GM18526 (cell line): ENCODE measurements around the gene NPHS1.

Experiments
- POLR2A ChIP-seq: IDR thresholded peaks from 3 replicates; pipeline ENCODE4 v1.6.1; 2011; ENCODE audit not compliant: insufficient read length; ENCODE audit errors: extremely low read depth

The NPHS1 gene

GRCh38 chr19:35812220-35813042 lies 39.9 kb downstream of the NPHS1 start, which contains the start of gene PRODH2:
Gene PRODH2, minus strand, starts transcription at chr19:35812845. Its CDS starts 40 bp downstream, at chr19:35812805.
- TF ChIP-seq POLR2A = no peak

- TF ChIP-seq POLR2A = no peak
These were observed 40.7 kb downstream of the NPHS1 start for GRCh38 chr19:35811317-35812219.

- no peak for TF ChIP-seq POLR2A
These were observed 44.7 kb downstream of the NPHS1 start for GRCh38 chr19:35807633-35808032.

- no peak for TF ChIP-seq POLR2A
These were observed 45.7 kb downstream of the NPHS1 start for GRCh38 chr19:35806597-35806996.

GRCh38 chr19:35805526-35806102 lies 46.7 kb downstream of the NPHS1 start:
- no peak for TF ChIP-seq POLR2A

DNA sequence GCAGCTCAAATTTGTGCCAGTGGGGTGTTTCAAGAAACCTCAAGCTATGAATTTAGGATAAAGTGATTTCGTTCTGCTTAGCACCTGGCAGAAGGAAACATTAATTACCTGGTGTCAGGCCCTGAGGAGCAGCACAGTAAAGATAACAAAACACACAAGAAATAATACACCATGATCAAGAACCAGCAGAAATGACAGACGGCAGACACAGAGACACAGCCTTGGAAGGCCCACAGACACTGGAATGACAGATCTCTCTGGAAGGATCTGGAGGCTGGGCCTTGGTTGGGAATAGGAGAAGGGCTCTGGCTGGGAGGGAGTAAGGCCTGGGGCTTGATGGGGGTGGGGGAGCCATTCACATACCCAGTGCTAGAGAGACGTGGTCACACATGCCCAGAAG lies 50.5 kb downstream of the NPHS1 start:
- TF ChIP-seq POLR2A = no peak

GRCh38 chr19:35797663-35798062 lies 54.6 kb downstream of the NPHS1 start:
- no peak for TF ChIP-seq POLR2A

GRCh38 chr19:35796645-35797542 lies 55.4 kb downstream of the NPHS1 start:
- no peak for TF ChIP-seq POLR2A

- no peak for TF ChIP-seq POLR2A
These were observed 58.7 kb downstream of the NPHS1 start for GRCh38 chr19:35793381-35794165.

DNA sequence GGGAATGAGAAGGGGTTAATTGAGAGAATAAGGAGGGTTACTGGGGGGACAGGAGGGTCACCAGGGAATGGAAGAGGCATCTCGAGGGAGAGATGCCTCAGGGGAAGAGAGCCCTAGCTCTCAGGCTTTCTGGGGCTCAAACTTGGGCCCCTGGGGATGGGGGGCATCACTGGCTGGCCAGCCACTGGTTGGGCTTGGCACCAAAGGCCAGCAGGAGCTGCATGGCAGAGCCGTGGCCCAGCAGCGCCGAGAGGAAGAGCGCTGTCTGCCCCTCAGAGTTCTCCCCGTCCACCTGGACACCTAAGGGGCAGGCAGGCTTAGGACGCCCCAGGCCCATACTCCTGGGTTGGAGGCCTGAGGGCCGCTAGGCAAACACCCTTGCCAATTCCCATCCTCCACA lies 59.4 kb downstream of the NPHS1 start:
- no peak for TF ChIP-seq POLR2A

DNA sequence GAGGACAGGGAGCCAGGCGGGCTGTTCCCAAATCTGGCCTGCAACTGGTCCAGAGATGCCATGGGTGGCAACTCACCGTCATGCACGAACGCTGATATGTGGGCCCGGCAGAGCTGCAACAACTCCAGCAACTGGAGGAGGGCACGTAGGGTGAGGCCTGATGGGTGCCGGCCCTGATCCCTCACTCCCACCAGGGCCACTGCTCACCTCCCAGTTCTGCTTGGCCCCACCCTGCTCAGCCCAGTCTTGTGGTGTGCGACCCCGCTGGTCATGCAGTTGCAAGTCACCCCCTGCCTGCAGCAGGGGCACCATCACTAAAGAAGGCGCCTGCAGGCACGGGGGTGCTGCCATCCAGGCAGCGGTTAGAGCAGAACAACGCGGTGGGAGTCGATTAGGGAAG lies 60.0 kb downstream of the NPHS1 start:
- TF ChIP-seq POLR2A = no peak

DNA sequence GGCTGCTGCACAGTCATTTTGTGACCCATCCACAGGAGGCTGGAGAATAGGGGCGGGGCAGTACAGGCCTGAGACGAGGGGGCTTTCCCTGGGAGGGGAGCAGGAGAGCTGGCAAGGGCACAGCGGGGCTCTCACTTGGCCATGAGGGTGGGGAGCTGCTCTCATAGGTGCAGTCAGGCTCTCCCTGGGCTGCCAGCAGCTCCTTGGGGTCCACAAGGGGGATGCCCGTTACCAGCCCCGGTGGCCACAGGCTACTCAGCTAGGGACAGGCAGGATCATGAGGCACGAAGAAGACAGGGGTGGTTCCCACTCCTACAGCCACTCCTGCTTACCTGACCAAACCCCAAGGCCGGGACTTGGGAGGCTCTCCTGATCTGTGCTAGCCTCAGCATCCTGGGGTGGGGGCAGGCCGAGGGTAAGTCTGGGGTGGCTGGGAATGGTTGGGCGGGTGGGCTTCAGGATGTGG lies 60.5 kb downstream of the NPHS1 start:
- no peak for TF ChIP-seq POLR2A

- no peak for TF ChIP-seq POLR2A
These were observed 61.1 kb downstream of the NPHS1 start for GRCh38 chr19:35790981-35791813.
